NCI-H2227 treated with DMSO at 0.1 percent for 48 hours (cell line): ENCODE results near the gene VWA1.
"Not testable (repeated sequence)": the region's sequence is repeated elsewhere in the genome, so short reads cannot be mapped to it uniquely, and the experiment has no call there.

Experiments used
- DNase-seq: peaks from one replicate; lab custom pipeline; 2025; lab: John Stamatoyannopoulos, UW

The VWA1 gene

DNA sequence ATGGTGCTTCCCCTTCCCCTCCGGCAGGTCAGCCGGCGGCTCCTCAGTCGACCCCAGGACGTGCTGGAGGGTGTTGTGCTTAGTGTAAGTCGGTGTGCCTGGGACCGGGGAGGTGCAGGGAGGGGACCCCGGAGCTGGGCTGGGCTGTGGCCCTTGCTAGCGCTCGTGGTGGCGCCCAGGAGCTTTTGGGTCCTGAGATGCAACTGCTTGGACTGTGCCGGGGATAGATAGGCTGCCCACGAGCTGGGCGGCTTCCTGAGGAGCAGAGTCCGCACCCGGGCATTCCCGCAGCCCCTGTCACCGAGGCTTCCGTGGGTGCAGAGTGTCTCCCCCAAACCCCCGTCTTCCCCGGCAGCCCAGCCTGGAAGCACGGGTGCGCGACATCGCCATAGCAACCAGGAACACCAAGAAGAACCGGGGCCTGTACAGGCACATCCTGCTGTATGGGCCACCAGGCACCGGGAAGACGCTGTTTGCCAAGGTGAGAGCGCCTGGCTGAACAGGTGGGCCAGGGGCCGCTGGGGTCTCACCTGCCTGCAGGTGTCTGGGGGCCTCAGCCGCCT is 50.3 kb downstream of the VWA1 start:
- DNase-seq: not testable (repeated sequence)

DNA sequence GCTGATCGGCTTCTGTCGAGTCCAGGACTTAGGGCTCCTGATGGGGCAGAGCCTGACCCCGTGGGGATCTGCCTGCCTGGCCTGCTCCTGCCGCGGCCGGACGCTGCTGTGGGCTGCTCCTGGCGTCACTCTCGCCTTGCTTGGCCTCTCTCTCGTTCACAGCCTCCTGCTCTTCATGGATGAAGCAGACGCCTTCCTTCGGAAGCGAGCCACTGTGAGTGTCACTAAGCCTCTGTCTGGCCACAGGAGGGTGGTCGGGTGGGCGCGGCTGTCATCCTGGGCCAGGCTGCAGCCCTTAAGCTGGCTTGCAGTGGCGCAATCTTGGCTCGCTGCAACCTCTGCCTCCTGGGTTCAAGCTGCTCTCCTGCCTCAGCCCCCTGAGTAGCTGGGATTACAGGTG is 52.2 kb downstream of the VWA1 start:
- no peak for DNase-seq

DNA sequence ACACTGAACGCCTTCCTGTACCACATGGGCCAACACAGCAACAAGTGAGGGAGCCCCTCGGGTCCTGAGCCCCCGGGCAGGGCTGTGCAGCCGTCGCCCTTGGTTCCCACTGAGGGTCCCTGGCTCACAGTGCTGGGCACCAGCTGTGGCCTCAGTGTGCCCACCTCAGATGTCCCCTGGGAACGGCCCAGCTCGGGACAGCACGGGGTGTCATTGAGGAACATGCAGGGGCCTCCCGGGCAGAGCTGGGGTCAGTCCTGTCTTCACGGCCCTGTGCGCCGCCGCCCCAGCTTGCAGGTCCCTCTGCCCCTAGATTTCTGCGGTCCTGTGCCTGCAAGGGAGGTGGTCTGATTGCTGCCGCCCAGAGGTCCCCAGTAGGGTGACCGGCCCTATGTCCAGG is 53.7 kb downstream of the VWA1 start:
- no peak for DNase-seq

DNA sequence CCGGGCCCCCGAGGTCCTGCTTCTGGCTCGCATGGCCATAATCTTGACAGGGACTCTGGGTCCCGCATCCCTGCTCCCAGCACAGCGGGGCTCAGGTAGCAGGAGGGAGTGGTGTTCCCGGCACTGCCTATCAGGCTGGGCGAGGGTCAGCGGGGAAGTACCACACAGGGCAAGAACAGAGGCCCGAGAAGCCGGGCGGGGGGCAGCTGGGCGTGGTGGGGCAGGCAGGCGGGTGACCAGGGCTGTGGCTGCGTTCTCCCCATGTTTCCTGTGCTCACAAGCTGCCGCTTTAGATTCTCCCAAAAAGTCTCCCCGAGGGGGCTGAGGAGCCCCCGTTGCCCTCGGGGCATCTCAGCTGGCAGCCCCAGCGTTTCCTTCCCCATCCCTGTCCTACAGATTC is 54.4 kb downstream of the VWA1 start:
- no peak for DNase-seq

DNA sequence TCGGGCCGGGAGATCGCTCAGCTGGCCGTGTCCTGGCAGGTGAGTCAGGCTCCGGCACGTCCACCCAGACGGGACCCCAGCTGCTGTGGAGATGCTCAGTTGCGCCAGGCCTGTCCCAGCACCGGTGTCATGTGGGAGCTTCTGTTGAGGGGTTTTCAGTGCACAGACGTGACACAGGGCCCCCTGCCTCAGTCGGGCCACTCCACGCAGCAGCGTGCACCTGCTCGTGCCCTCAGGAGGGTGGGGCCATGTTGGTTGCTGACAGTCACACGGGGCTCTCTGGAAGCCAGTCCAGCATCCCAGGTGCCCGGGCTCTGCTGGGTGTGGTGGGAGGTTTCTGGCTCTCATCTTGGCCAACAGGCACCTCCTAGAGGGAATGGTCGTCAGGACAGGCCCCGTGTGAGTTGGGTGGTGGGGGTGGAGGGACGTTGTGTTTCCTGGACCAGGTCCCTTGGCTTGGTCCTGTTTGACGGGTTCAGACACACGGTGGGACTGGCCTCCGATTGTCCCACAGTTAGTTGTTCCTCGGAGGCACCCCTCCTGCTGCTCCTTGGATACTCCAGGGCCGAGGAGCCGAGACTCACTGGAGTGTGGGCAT is 55.2 kb downstream of the VWA1 start:
- DNase-seq: no peak

DNA sequence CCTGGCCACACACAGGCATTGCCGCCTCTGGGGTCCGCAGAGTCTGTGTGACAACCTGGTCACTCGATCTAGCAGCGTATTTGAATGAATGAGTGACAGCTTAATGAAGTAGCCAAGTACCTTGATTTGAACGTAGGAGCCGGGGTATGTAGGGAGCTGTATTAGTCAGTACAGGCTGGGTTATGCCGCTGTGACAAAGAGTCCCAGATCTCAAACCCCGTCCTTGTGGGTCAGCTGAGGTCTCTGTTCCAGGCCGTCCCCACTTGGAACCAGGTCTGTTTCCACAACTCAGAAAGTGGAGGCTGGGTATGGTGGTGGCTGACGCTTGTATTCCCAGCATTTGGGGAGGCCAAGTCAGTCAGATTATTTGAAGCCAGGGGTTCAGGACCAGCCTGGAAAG is 56.1 kb downstream of the VWA1 start:
- DNase-seq: no peak
